Head of caudate nucleus (tissue), 42 donors: ENCODE results near the gene SDC4.

Source experiments
- DNase-seq, 42 donors: peaks; one replicate each; pipeline versions ENCODE4 v3.0.0 to v3.0.0-alpha.2; 2020 to 2021; ENCODE audit warnings: mixed read lengths in 7 of 42
- intact Hi-C: fragments of 100-400 bp; cut with DNase I; formaldehyde crosslinking; loops from one replicate; pipeline ENCODE4 v1.15.0; 2022

SDC4 gene

DNA sequence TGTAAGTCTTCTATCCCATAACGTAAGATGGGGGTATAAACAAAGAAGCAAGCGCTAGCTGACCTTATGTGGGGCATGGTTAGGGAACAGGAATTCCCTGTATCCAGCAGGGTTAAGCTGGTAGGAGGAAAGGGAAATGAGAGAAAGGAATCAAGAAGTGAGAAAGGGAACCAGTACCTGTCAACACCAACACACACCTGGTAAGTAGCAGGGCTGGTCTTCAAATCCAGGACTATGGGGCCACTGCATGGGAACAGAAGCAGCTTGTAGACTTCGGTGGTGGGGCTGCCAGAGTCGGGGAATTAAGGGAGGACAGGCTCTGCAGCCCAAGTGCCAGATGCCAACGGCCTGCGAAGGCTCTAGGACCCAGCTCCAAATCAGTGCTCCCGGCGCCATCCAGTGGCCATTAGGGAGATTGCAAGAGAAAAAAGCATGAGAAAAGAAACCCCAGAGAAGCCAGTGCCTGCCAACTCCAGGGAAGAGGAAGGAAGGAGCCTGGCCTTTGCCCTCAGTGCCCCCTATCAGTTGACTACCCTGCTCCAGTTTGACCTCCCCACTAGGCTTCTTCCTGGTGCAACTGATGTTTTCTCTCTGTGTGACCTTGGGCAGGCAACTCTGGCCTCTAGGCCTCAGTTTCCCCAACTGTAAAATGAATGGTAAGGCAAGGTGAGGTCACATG is 57.4 kb downstream of the SDC4 start:
- peak; percentile 35 to 93 (median 83) for DNase-seq
- intact Hi-C loops = loop anchor here (10.0 kb wide), 1 partner anchor 286 kb away; no protein-coding TSS in a partner anchor

DNA sequence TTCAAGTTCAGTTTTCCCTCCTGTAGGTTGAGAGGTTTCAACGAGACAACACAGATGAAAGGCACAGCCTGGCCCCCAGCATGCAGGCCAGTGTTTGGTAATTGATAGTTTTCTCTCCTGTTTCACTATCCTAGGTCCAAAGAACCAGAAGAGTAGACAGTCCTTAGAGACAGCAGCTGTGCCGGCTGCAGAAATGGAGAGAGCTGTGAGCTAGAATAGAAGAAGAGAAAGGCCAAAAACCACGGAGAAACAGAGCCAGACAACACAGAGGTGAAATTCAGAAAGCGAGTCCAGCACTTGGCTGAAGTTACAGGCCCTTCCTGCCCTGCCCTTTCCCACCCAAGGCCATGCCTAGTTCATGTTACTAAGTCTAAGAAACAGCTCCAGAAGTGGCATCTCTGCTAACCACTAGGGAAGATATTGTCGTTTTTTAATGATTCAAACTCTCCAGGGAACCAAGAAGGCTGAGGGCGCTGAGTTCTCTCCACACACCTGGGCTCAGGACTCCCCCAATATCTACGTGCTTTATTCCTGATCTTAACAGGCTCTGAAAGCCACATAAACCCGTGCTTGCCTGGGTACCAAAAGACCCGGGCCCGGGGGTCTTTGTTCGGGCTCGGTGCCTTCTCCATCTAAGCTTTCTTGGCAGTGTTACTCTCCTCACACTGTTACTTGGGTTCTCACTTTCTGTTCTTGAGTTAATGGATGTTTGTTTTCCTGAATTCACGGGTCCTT is 58.1 kb downstream of the SDC4 start:
- intact Hi-C loops = loop anchor here (10.0 kb wide), 1 partner anchor 285 kb away; no protein-coding TSS in a partner anchor

DNA sequence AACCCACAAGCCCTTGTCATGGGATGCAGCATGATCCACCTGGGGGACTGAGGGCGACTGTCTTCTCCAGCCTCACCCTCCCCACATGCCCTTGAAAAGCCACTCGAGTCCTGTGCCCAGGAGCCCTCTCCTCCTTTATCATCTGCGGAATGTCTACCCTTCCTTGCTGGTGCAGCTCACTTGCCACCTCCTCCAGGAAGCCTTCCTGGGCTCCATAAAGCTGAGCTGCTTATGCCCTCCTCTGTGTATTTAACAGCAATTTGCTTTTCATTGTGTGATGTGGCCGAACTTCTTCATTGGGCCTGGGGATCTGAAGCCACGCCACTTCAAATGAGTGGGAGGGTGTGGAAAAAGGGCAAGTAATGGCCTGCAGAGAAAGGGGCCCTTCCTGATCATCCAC is 59.4 kb downstream of the SDC4 start:
- intact Hi-C loops = no loop called here
- no peak for DNase-seq

More for the DNA sequence above, 58.1 kb downstream of the SDC4 start:
- DNase-seq = no peak

DNA sequence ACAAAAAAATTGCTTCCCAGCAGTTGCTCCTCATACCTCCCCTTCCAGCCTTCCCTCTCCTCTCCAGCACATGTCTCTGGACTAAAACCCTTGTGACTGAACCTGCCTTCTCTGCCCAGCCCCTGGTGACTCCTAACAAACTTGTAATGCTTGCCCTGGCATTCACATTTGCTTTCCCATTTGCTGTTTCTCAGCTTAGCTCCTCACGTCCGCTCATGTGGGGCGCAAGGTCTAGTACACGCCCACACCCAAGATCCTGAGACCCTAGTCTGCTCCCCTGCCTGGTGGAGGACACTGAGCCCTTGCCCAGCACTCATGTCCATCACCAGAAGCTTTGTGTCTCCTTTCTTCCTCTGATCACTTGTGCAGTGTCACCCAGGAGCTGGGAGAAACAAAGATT is 59.8 kb downstream of the SDC4 start:
- DNase-seq = no peak
- intact Hi-C loops = no loop called here

DNA sequence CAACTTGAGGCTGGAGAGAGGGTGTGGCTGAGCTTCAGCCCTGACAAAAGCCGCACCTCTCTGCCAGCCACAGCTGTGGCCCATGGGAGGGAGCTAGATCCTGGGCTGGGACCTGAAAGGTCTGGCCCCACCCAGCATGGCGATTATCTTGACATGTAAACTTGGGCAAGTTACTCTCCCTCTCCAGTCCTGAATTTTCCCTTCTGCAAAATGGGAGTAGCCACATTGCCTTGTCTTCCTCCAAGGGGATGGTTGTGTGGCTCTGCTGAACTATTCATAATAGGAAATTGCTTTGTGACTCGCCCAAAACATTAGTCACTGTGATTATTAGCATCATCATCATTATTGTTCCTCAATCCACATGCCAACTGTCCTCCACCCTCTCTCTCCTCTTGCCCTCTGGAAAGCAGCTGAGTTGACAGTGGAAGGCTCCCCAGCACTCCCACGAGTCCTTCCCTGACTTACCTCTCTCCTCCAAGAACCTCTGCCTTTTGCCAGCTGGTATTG is 64.6 kb downstream of the SDC4 start:
- no peak for DNase-seq
- intact Hi-C loops = no loop called here

DNA sequence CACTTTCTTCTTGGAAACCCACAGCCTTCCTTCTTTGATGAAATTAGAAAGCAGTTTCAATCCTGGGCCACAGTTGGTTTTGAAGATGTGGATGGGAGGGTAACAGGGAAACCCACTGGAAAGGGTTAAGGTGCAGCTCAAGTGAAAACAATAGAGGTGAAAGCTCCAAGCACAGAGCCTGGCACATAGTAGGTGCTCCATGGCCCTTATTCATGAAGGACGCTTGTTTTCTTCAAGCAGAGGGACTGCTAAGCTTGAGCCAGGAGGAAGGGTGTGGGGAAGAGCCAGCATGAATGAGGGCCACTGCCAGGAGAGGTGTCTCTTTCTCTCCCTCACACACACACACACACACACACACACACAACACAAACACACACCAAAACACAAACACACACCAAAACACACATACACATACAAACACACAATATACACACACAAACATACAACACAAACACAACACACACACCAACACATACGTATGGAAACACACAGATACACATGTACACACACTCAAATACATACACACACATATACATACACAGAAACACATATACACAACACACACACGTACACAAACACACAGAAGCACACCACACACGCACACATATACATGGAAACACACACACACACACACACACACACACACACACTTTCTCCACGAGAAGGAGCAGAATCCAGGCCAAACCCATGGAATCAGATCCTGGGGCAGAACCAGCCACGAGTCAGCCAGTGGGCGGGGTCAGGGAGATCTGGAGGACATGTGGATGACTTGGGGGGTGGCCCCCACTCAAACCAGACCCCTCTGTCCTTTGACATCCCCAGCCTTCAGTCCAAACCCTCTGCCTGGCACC is 65.3 kb downstream of the SDC4 start:
- intact Hi-C loops = no loop called here
- no peak for DNase-seq

DNA sequence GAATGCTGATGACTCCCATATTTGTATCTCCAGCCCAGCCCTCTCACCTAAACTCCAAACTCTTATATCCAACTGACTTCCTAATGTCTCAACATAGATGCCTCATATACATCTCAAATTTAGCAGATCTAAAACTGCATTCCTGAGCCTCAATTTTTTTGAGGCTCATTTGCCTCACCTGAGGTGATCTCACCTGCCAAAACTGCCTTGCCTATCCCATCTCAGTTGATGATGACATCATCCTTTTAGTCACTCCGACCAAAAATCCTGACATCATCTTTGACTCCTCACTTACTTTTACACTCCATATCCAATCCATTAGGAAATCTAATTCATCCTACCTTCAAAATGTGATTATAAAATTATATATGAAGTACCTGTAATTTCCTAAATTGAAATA is 68.2 kb downstream of the SDC4 start:
- intact Hi-C loops = no loop called here
- DNase-seq = no peak

DNA sequence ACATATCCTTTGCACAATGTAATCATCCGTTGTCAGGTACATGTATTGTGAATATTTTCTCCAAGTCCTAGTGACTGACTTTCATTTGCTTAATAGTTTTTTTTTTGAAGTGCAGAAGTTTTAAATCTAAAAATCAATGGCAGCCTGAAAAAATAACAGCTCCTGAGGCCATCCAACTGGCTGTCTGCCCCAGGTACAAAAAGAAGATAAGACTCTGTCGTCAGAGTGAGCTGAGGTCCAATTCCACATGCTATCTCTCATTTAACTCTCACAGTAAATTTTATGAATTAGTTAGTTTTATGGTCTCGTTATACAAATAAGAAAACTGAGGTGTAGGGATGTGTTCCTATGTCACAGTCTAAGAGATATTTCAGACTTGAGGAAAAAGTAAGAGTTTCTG is 72.9 kb downstream of the SDC4 start:
- no peak for DNase-seq
- intact Hi-C loops = no loop called here
